Chondrocyte (in vitro differentiated cells): ENCODE results near the gene TMEM156. TPM values are rescaled to one million over a fixed set of nuclear protein-coding genes. Genes with fewer than 3 reads are reported as not detected.
A peak's percentile ranks its signal among the peaks of the same experiment; 100 is the strongest.

ENCODE experiments used
- DNase-seq: peaks from one replicate; pipeline ENCODE4 v3.0.0; 2021; ENCODE audit warnings: mixed read lengths, low spot score
- H3K27ac Mint-ChIP-seq: one replicate; pipeline ENCODE4 v1.8.0; 2021; ENCODE audit warnings: mild to moderate bottlenecking, moderate library complexity, mixed read lengths; ENCODE audit not compliant: unreplicated experiment
- H3K27me3 Mint-ChIP-seq: 2 replicates; pipeline ENCODE4 v1.8.0; 2021; ENCODE audit warnings: low read depth, mixed read lengths
- H3K36me3 Mint-ChIP-seq: 2 replicates; pipeline ENCODE4 v1.8.0; 2021; ENCODE audit warnings: low read depth, mixed read lengths
- H3K4me1 Mint-ChIP-seq: 2 replicates; pipeline ENCODE4 v1.8.0; 2021; ENCODE audit warnings: low read depth, mild to moderate bottlenecking, mixed read lengths
- H3K4me3 Mint-ChIP-seq: one replicate; pipeline ENCODE4 v1.8.0; 2021; ENCODE audit warnings: mild to moderate bottlenecking, moderate library complexity, mixed read lengths; ENCODE audit not compliant: unreplicated experiment
- H3K9me3 Mint-ChIP-seq: 2 replicates; pipeline ENCODE4 v1.8.0; 2021; ENCODE audit warnings: low read depth, mixed read lengths
- CTCF ChIP-seq: fragments of 200-600 bp; sonication (generic); IDR thresholded peaks from 2 replicates; pipeline ENCODE4 v1.5.0; 2021; ENCODE audit warnings: antibody characterized with exemption, mild to moderate bottlenecking, moderate library complexity
- total RNA-seq: library from RNA; stranded (reverse); gene quantifications from 3 replicates; pipeline ENCODE4 v1.2.1, GENCODE V29; 2021

The TMEM156 gene
- total RNA-seq, 1 donor from 2014 or later: 0.32 TPM

- Mint-ChIP-seq H3K9me3 (no peaks in the 10 kb centered on the region), H3K27ac (no peak overlapping the region), H3K4me3 (no peak overlapping the region), H3K36me3 (peaks cover 31% of the 10 kb centered on the region), H3K4me1 (peaks cover 25% of the 10 kb centered on the region), H3K27me3 (no peaks in the 10 kb centered on the region)
- DNase-seq: no peak
- TF ChIP-seq CTCF: no peak
Measured at GRCh38 chr4:38923746-38924145, 108.5 kb downstream of the TMEM156 start.

GRCh38 chr4:38921151-38921550 lies 111.1 kb downstream of the TMEM156 start:
- Mint-ChIP-seq H3K4me1 (peaks cover 31% of the 10 kb centered on the region), H3K27me3 (no peaks in the 10 kb centered on the region), H3K27ac (peak overlapping the region; percentile 68), H3K9me3 (no peaks in the 10 kb centered on the region), H3K4me3 (no peak overlapping the region), H3K36me3 (peaks cover 29% of the 10 kb centered on the region)
- TF ChIP-seq CTCF: no peak
- DNase-seq: no peak

- H3K27ac Mint-ChIP-seq: peak overlapping the region; percentile 30
- peaks cover 30% of the 10 kb centered on the region for H3K36me3 Mint-ChIP-seq
- no peak for DNase-seq
- H3K27me3 Mint-ChIP-seq: no peaks in the 10 kb centered on the region
- no peak for TF ChIP-seq CTCF
- no peak overlapping the region for H3K4me3 Mint-ChIP-seq
- H3K9me3 Mint-ChIP-seq: no peaks in the 10 kb centered on the region
- H3K4me1 Mint-ChIP-seq: peaks cover 31% of the 10 kb centered on the region
Measured at GRCh38 chr4:38920677-38921076, 111.5 kb downstream of the TMEM156 start.

GRCh38 chr4:38920186-38920585 lies 112.0 kb downstream of the TMEM156 start:
- Mint-ChIP-seq H3K27ac (peak overlapping the region; percentile 45), H3K36me3 (peaks cover 34% of the 10 kb centered on the region), H3K9me3 (no peaks in the 10 kb centered on the region), H3K27me3 (no peaks in the 10 kb centered on the region), H3K4me1 (peaks cover 31% of the 10 kb centered on the region), H3K4me3 (no peak overlapping the region)
- TF ChIP-seq CTCF: no peak
- no peak for DNase-seq

GRCh38 chr4:38919494-38919893 lies 112.7 kb downstream of the TMEM156 start:
- DNase-seq: no peak
- peak overlapping the region; percentile 45 for H3K27ac Mint-ChIP-seq
- peaks cover 31% of the 10 kb centered on the region for H3K4me1 Mint-ChIP-seq
- no peak overlapping the region for H3K4me3 Mint-ChIP-seq
- H3K9me3 Mint-ChIP-seq: no peaks in the 10 kb centered on the region
- TF ChIP-seq CTCF: no peak
- peaks cover 40% of the 10 kb centered on the region for H3K36me3 Mint-ChIP-seq
- H3K27me3 Mint-ChIP-seq: no peaks in the 10 kb centered on the region
